NCI-H2107 treated with DMSO at 0.1 percent for 48 hours (cell line): Measurements from ENCODE around the gene NTSR1.

Experiments
- DNase-seq: peaks from one replicate; lab custom pipeline; 2025; ENCODE audit not compliant: unreplicated experiment; lab: John Stamatoyannopoulos, UW

Gene NTSR1

DNA sequence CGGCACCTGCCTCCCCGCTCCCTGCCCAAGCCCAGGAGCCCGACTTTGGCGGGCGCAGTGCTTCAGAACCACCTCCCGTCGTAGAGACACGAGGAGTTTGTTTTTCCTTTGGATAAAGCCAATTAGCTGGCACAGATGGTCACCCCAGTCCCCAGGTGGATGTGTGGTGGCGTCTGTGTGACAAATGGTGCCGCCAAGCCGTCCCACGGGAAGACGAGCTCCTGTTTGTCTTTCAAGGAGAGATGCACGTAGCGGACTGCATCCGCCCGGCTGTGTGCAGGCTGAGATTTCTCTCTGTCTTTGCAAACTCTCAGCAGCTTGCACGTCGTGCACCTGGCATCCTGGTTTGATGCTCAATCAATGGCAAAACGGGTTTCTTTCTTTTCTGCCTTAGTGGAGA lies 71.6 kb downstream of the NTSR1 start:
- no peak for DNase-seq

DNA sequence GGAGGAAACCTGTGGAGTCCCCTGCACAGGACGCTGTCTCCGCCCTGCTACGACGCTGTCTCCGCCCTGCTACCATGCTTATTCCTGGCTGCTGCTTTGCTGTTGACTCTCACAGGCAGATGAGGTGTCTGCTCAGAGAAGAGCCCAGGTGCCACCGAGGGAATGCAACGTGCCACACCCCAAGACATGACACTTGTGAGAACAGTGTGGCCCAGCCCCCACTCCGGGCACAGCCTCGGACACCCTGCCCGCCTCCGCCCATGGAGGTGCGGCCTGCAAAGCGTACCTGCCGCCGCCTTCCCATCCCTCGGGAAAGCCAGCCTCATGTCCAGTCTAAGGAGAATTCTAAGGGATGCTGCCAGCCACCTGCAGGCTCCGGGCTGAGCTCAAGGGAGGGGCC lies 72.1 kb downstream of the NTSR1 start:
- DNase-seq: no peak

GRCh38 chr20:62782149-62782892 lies 73.7 kb downstream of the NTSR1 start:
- no peak for DNase-seq

GRCh38 chr20:62782893-62783278 lies 74.2 kb downstream of the NTSR1 start:
- no peak for DNase-seq

DNA sequence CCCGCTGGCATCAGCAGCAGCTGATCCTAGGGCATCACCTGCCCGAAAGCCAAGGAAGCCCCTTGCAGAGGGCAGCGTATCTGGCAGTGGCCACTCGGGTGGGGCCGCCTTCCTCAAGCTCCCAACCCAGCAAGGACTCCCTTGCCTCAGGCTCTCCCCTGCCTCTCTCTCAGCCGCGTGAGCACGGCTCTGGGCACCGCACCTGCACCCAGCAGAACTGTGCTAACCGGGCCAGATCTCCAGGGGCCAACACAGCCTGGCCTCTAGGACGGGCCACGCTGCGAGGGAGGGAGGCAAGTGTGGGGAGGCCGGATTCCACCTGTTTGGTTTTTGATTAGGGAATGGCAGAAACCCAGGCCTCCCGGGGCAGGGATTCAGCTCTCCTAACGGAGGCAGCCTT lies 75.9 kb downstream of the NTSR1 start:
- no peak for DNase-seq

DNA sequence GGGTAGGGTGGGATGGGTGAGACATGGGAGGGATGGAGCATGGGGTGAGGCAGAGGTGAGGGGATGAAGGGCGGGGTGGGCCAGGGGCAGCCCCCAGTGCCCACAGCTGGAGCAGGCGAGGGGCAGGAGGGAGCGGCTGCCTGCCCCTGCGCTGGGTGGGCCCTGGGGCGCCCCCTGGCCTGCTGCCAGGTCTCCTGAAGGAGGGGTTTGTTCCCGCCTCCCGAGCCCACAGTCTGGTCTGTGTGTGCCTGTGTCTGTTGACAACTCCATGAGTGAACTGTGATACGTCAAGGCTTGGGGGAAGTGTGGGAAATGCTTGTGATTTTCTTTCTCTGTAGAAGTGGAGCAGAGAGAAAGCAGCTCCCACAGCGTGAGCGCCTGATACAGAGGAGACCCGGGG lies 76.8 kb downstream of the NTSR1 start:
- DNase-seq: no peak

GRCh38 chr20:62786157-62786556 lies 77.5 kb downstream of the NTSR1 start:
- no peak for DNase-seq

DNA sequence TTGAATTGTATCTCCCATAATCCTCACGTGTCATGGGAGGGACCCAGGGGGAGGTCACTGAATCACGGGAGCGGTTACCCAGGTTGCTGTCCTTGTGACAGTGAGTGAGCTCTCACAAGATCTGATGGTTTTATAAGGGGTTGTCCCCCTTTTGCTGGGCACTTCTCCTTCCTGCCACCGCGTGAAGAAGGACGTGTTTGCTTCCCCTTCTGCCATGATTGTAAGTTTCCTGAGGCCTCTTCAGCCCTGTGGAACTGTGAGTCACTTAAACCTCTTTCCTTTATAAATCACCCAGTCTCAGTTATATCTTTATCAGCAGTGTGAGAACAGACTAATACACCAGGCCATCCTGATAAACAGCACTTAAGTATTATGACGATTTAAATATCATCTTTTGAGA lies 78.7 kb downstream of the NTSR1 start:
- DNase-seq: no peak

- no peak for DNase-seq
Observed at GRCh38 chr20:62787866-62788265, 79.2 kb downstream of the NTSR1 start.

DNA sequence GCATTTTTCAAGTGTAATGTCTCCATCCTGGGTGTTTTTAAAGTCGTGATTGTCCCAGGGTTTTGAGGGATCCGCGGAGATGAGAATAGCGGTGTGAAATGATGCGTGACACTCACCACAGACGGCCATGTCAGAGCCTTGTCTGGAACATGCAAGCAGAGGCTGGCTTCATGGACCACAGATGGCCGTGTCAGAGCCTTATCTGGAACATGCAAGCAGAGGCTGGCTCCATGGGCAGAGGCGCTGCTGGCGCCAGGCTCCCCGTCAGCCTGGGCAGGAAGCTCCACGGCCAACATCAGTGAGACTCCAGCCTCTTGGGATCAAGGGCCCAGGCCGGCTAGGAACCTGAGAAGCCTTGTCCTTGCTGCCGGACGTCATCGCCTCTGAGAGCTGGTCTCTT lies 80.0 kb downstream of the NTSR1 start:
- no peak for DNase-seq

GRCh38 chr20:62790075-62790474 lies 81.4 kb downstream of the NTSR1 start:
- no peak for DNase-seq

- DNase-seq: peak; percentile 83
Observed at GRCh38 chr20:62791301-62792181, 82.9 kb downstream of the NTSR1 start.

- DNase-seq: no peak
Observed at GRCh38 chr20:62792182-62792939, 83.7 kb downstream of the NTSR1 start.

DNA sequence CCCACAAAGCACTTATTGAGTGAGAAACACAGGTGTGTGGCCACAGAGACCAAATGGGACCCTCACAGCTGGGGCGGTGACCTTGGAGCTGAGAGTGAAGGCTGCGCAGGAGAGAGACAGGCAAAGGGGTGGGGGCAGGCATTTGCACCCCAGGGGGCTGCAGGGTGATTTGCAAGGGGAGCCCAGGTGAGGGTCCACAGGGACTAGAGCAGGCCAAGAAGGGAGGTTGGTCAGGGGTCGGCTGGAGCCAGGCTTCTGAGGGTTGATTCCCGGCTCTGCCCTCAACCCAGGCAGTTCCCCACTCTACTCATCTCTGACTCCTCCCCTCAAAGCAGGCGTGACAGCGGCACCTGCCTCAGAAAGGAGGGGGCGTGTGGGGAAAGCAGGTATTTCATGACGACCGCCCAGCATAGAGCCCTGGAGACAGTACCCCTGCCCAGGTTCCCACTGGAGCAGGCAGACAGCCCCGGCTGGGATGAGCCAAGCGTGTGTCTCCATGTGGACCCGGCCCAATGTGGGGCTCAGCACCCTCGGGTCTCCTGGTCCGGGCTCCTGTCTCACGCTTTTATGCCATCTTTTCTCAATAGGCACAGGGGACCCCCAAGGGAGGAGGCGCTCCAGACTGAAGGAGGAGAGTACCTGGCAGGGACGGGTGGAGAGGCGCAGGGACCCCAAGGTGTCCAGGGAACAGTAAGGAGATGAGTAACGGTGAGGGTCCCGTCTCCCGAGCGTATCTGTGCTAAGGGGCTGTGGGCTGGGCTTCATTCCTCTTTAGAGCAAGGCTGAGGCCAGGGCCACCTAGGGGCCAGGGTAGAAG lies 84.5 kb downstream of the NTSR1 start:
- peak; percentile 46 for DNase-seq

- DNase-seq: no peak
Observed at GRCh38 chr20:62793757-62794006, 85.0 kb downstream of the NTSR1 start.

- peak; percentile 68 for DNase-seq
Observed at GRCh38 chr20:62794007-62794724, 85.5 kb downstream of the NTSR1 start.

DNA sequence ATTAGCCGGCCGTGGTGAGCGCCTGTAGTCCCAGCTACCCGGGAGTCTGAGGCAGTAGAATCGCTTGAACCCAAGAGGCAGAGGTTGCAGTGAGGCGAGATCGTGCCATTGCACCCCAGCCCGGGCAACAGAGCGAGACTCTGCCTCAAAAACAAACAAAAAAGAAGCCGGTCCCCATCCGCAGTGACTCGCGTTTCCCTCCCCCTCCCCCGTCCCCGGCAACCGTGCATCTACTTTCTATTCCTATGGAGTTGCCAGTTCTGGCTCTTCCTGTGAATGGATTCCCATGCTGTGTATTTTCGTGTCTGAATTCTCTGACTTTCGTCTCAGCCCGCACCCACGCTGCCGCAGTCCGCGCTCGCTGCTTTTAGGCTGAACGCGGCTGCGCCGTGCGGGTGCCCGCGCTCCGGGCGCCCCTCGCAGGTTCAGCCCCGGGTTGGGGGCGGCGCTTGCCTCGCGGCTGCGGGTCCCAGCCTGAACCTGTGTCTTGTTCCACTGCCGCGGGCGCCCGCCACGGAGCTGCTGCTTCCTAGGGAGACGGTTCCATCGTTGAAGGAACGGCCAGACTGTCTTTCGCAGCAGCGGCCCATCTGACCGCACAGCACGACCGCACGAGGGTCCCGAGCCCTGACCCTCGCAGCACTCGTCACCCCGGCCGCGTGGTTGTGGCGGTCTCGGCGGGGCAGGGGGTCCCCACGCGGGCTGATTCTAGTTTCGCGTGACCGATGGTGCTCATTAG lies 86.6 kb downstream of the NTSR1 start:
- no peak for DNase-seq

GRCh38 chr20:62796699-62797491 lies 88.3 kb downstream of the NTSR1 start:
- no peak for DNase-seq
